DOHH2 (cell line): ENCODE results near the gene JUN.

ENCODE experiments used
- CTCF ChIP-seq: fragments of 200-600 bp; sonication (generic); IDR thresholded peaks from one replicate; pipeline ENCODE4 v1.5.1; 2014; ENCODE audit warnings: antibody characterized with exemption, mild to moderate bottlenecking, low read depth, low read length; ENCODE audit not compliant: poor library complexity, severe bottlenecking
- EZH2phosphoT487 ChIP-seq: fragments of 200-600 bp; sonication (generic); IDR thresholded peaks from 2 replicates; pipeline ENCODE4 v1.6.1; 2017; ENCODE audit warnings: borderline replicate concordance, mild to moderate bottlenecking, antibody characterized with exemption, low read length, moderate library complexity, mixed read lengths

- TF ChIP-seq CTCF, result no peak
- no peak for TF ChIP-seq EZH2phosphoT487
Measured at GRCh38 chr1:58780411-58780810, 3.4 kb downstream of the JUN start.
